HepG2 (cell line): ENCODE results near the gene SRCAP. TPM values are rescaled to one million over a fixed set of nuclear protein-coding genes. Genes with fewer than 3 reads are reported as not detected.
A peak's percentile ranks its signal among the peaks of the same experiment; 100 is the strongest.

Experiments used
- ATF4 ChIP-seq, 2 experiments: fragments of 450-650 bp in 1 of 2; sonication (generic) in 1 of 2; formaldehyde crosslinking; IDR thresholded peaks; 2 replicates each; pipeline versions ENCODE4 v1.5.0 to v1.8.0; 2020 to 2022; ENCODE audit warnings: mild to moderate bottlenecking in 1 of 2, missing genetic modification reagents in 1 of 2
- DPF2 ChIP-seq: sonication (generic); formaldehyde crosslinking; IDR thresholded peaks from 2 replicates; pipeline ENCODE4 v1.4.0; 2020; ENCODE audit warnings: mild to moderate bottlenecking, low read depth, missing genetic modification reagents, borderline replicate concordance
- KDM2A ChIP-seq: sonication (generic); formaldehyde crosslinking; IDR thresholded peaks from 2 replicates; pipeline ENCODE4 v1.4.0; 2020; ENCODE audit warnings: low read depth, missing genetic modification reagents, borderline replicate concordance
- KLF9 ChIP-seq: IDR thresholded peaks from 2 replicates; pipeline ENCODE4 v1.6.1; 2016; ENCODE audit warnings: low read depth
- MEF2D ChIP-seq: sonication (generic); formaldehyde crosslinking; IDR thresholded peaks from 2 replicates; pipeline ENCODE4 v1.5.1; 2020; ENCODE audit warnings: mild to moderate bottlenecking, missing genetic modification reagents
- NCOR1 ChIP-seq: fragments of 200-600 bp; sonication (generic); IDR thresholded peaks from 2 replicates; pipeline ENCODE4 v1.7.0; 2017; ENCODE audit warnings: antibody characterized with exemption, low read length, borderline replicate concordance
- PAX8 ChIP-seq: sonication (generic); formaldehyde crosslinking; IDR thresholded peaks from 2 replicates; pipeline ENCODE4 v1.8.0; 2022; ENCODE audit warnings: mild to moderate bottlenecking, missing genetic modification reagents, borderline replicate concordance
- POLR2AphosphoS5 ChIP-seq: IDR thresholded peaks from 2 replicates; pipeline ENCODE4 v1.6.1; 2012; ENCODE audit warnings: low read depth, low read length
- REPIN1 ChIP-seq: sonication (generic); formaldehyde crosslinking; IDR thresholded peaks from 2 replicates; pipeline ENCODE4 v1.8.0; 2022; ENCODE audit warnings: missing genetic modification reagents, low read depth, mild to moderate bottlenecking, borderline replicate concordance
- SMAD1 ChIP-seq: sonication (generic); formaldehyde crosslinking; IDR thresholded peaks from 2 replicates; pipeline ENCODE4 v1.4.0; 2020; ENCODE audit warnings: missing genetic modification reagents, low read depth, mild to moderate bottlenecking, borderline replicate concordance
- SP1 ChIP-seq, 2 experiments: fragments of 450-650 bp in 1 of 2; sonication (generic) in 1 of 2; formaldehyde crosslinking in 1 of 2; IDR thresholded peaks; 2 replicates each; pipeline versions ENCODE4 v1.4.0 to v1.6.1; 2016 to 2020; ENCODE audit warnings: missing genetic modification reagents in 1 of 2
- ZBTB2 ChIP-seq: sonication (generic); formaldehyde crosslinking; IDR thresholded peaks from 2 replicates; pipeline ENCODE4 v1.8.0; 2022; ENCODE audit warnings: low read depth, missing genetic modification reagents
- ZFP41 ChIP-seq: sonication (generic); formaldehyde crosslinking; IDR thresholded peaks from 2 replicates; pipeline ENCODE4 v1.4.0; 2020; ENCODE audit warnings: mild to moderate bottlenecking, missing genetic modification reagents, borderline replicate concordance
- ZNF20 ChIP-seq: sonication (generic); formaldehyde crosslinking; IDR thresholded peaks from 2 replicates; pipeline ENCODE4 v1.4.0; 2020; ENCODE audit warnings: mild to moderate bottlenecking, moderate library complexity, missing genetic modification reagents
- ZNF292 ChIP-seq: sonication (generic); formaldehyde crosslinking; IDR thresholded peaks from 2 replicates; pipeline ENCODE4 v1.8.1; 2022; ENCODE audit warnings: mild to moderate bottlenecking, low read depth, missing genetic modification reagents, borderline replicate concordance
- ZNF329 ChIP-seq: sonication (generic); formaldehyde crosslinking; IDR thresholded peaks from 2 replicates; pipeline ENCODE4 v1.9.0; 2021; ENCODE audit warnings: low read depth, mild to moderate bottlenecking, missing genetic modification reagents
- ZNF337 ChIP-seq: sonication (generic); formaldehyde crosslinking; IDR thresholded peaks from 2 replicates; pipeline ENCODE4 v1.5.1; 2020; ENCODE audit warnings: missing genetic modification reagents, low read depth, mild to moderate bottlenecking, borderline replicate concordance
- ZNF615 ChIP-seq: sonication (generic); formaldehyde crosslinking; IDR thresholded peaks from 2 replicates; pipeline ENCODE4 v1.5.0; 2020; ENCODE audit warnings: mild to moderate bottlenecking, missing genetic modification reagents, borderline replicate concordance
- ZNF710 ChIP-seq: sonication (generic); formaldehyde crosslinking; IDR thresholded peaks from 2 replicates; pipeline ENCODE4 v1.5.0; 2020; ENCODE audit warnings: mild to moderate bottlenecking, missing genetic modification reagents, borderline replicate concordance
- ZNF720 ChIP-seq: sonication (generic); formaldehyde crosslinking; IDR thresholded peaks from 2 replicates; pipeline ENCODE4 v1.4.0; 2020; ENCODE audit warnings: missing genetic modification reagents
- polyA plus RNA-seq, 8 experiments: library from polyadenylated mRNA; depleted of rRNA in 3 of 8; stranded (reverse) in 7 of 8; unstranded in 1 of 8; fragments of >200 nt; fragmentation: Illumina TruSeq in 4 of 8; extraction: Trizol in 4 of 8; gene quantifications; 2 replicates each; pipeline versions ENCODE4 v1.2.1 to v1.2.3, GENCODE V29; 2011 to 2016; ENCODE audit warnings: low read depth in 4 of 8, missing spikeins in 1 of 8, mixed read lengths in 1 of 8; ENCODE audit not compliant: insufficient read depth in 1 of 8
- total RNA-seq, 5 experiments: library from RNA; depleted of rRNA; stranded (reverse); fragments of >200 nt; fragmentation: Illumina TruSeq; extraction: Trizol; gene quantifications; 2 replicates each; pipeline ENCODE4 v1.2.3, GENCODE V29; 2016; ENCODE audit warnings: low read depth in 1 of 5
- TF ChIP-seq, protein P1 (sequence below), 2 experiments: sonication (generic) in 1 of 2; formaldehyde crosslinking in 1 of 2; IDR thresholded peaks; 2 replicates each; pipeline versions ENCODE4 v1.4.0 to v1.6.1; 2018 to 2020; ENCODE audit warnings: missing genetic modification reagents in 2 of 2, borderline replicate concordance in 1 of 2, low read depth in 1 of 2, mild to moderate bottlenecking in 1 of 2, missing biosample characterization in 1 of 2

SRCAP gene
- total and polyA plus RNA-seq, 2 of the 13 experiments (the other 11 are each of a cell fraction or from before 2014, with no cell fraction given), result 4.9 to 9.0 TPM

DNA sequence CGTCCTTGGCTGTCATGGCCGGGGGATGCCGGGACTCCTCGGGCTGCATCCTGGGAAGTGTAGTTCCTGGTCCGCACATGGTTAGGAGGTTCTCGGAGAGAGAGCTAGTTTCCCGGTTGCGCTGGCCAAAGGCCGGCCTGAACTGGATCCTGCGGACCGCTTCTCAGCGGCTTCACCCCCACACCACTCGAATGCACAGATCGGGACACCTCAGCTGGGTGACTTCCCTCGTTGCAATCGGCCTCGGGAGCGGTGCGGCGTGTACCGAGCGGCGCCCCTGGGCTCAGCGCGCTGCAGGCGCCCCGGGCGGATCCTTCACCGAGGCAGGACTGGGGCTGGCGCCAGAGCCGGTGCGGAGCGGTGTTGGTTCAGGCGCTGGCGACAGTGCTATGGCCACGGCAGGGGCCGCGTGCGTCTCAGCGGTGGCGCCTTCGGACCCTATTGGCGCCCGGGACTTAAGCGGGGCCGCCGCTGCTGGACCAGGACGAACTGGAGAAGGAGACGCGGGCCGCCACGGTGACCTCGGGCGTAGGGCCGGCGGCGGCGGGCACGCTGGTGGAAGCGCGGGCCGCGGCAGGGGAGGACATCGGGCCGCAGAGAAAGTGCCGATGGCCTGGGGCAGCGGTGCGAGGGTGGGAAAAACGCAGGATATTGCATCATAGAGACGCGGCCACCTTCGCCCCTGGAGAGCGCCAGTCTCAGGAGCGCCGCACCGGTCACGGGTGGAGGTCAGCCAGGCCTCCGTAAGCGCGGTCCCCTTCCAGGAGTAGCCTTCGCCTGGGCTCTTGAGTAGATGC is 76.6 kb downstream of the SRCAP start (continued):
- TF ChIP-seq MEF2D (CRISPR knock-in tag) (no peak; the same call in 1 of the 2 replicates), ZNF337 (CRISPR knock-in tag) (peak; percentile 97), REPIN1 (CRISPR knock-in tag) (peak; percentile 66), ZNF292 (no peak), ZNF329 (peak; percentile 39; the same call in 1 of the 2 replicates), ATF4 (CRISPR knock-in tag; IDR thresholded peaks at IDR 0.05) (peak in 1 of 2 experiments; percentile 96; a peak in 2 of 4 replicates), ZNF20 (CRISPR knock-in tag) (no peak), PAX8 (CRISPR knock-in tag) (peak; percentile 76; the same call in 1 of the 2 replicates), SP1 (IDR thresholded peaks at IDR 0.05) (no peak), SP1 (CRISPR knock-in tag; IDR thresholded peaks at IDR 0.05) (peak; percentile 88), ZBTB2 (CRISPR knock-in tag) (peak; percentile 63; the same call in 1 of the 2 replicates), POLR2AphosphoS5 (peak; percentile 88), KDM2A (CRISPR knock-in tag) (peak; percentile 100), ZNF720 (CRISPR knock-in tag) (peak; percentile 20; the same call in 1 of the 2 replicates), ZNF710 (CRISPR knock-in tag) (peak; percentile 71; the same call in 1 of the 2 replicates), SMAD1 (CRISPR knock-in tag) (peak; percentile 90; the same call in 1 of the 2 replicates), NCOR1 (no peak; the same call in 1 of the 2 replicates), KLF9 (peak; percentile 28; the same call in 1 of the 2 replicates), ZNF615 (CRISPR knock-in tag) (no peak), ZFP41 (CRISPR knock-in tag) (peak; percentile 81; the same call in 1 of the 2 replicates), DPF2 (CRISPR knock-in tag) (no peak)
- TF ChIP-seq, protein P1, sequence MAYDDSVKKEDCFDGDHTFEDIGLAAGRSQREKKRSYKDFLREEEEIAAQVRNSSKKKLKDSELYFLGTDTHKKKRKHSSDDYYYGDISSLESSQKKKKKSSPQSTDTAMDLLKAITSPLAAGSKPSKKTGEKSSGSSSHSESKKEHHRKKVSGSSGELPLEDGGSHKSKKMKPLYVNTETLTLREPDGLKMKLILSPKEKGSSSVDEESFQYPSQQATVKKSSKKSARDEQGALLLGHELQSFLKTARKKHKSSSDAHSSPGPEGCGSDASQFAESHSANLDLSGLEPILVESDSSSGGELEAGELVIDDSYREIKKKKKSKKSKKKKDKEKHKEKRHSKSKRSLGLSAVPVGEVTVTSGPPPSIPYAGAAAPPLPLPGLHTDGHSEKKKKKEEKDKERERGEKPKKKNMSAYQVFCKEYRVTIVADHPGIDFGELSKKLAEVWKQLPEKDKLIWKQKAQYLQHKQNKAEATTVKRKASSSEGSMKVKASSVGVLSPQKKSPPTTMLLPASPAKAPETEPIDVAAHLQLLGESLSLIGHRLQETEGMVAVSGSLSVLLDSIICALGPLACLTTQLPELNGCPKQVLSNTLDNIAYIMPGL (CRISPR knock-in tag; IDR thresholded peaks at IDR 0.05; ENCODE audit: borderline replicate concordance in 1 of 2, low read depth in 1 of 2), result peak; percentile 82 to 98; a peak in 3 of 4 replicates
